ENCODE data around the gene APOBEC3H. TPM values are rescaled to one million over a fixed set of nuclear protein-coding genes. Genes with fewer than 3 reads are reported as not detected.

Gene APOBEC3H
- total and polyA plus RNA-seq, 12 donors: 0.06 to 1.9 (median 0.61) TPM; not detected in 8

DNA sequence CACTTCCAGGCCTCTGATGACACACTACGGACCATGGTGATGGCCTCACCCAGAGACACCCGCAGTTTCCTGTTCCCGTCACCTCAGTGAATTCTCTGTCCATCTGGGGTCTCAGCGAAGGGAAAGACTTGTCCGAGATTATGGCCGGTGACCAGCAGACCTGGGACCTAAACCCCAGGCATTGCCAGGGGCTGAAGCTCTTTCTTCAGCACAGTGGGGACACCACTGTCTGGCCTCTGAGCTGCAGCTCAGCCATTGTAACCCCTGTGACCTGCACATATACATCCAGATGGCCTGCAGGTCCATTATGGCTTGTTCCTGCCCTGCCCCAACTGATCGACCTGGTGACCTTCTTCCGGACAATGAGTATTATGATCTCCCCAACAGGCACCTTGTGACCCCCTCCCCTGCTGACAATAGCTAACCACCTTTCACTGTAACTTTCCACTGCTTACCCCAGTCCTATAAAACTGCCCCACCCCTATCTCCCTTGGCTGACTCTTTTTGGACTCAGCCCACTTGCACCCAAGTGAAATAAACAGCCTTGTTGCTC lies 33.2 kb downstream of the APOBEC3H start:
- no peak overlapping the region for H3K27ac ChIP-seq
- H3K4me3 ChIP-seq: no peak overlapping the region
- no peak for DNase-seq
- ATAC-seq: no peak
- intact Hi-C loops (cut with DNase I): loop anchor here in 2 of 10 donors (10.0 kb wide), 2 partner anchors 255 to 355 kb away; partner anchors contain the start of gene CBX6 (in 1 of the 2)
- H3K27me3 ChIP-seq: no peaks in the 10 kb centered on the region
- WGBS, 2 donors: 93 to 94% methylated on average over 8 of the region's 8 CpGs
- H3K9me3 ChIP-seq: no peaks in the 10 kb centered on the region
- TF ChIP-seq CTCF (IDR thresholded peaks at IDR 0.05): no peak
- H3K36me3 ChIP-seq: peaks cover 0 to 39% (median 3%) of the 10 kb centered on the region in 9 donors
- H3K4me1 ChIP-seq: peaks cover 4 to 28% (median 19%) of the 10 kb centered on the region in 9 donors

DNA sequence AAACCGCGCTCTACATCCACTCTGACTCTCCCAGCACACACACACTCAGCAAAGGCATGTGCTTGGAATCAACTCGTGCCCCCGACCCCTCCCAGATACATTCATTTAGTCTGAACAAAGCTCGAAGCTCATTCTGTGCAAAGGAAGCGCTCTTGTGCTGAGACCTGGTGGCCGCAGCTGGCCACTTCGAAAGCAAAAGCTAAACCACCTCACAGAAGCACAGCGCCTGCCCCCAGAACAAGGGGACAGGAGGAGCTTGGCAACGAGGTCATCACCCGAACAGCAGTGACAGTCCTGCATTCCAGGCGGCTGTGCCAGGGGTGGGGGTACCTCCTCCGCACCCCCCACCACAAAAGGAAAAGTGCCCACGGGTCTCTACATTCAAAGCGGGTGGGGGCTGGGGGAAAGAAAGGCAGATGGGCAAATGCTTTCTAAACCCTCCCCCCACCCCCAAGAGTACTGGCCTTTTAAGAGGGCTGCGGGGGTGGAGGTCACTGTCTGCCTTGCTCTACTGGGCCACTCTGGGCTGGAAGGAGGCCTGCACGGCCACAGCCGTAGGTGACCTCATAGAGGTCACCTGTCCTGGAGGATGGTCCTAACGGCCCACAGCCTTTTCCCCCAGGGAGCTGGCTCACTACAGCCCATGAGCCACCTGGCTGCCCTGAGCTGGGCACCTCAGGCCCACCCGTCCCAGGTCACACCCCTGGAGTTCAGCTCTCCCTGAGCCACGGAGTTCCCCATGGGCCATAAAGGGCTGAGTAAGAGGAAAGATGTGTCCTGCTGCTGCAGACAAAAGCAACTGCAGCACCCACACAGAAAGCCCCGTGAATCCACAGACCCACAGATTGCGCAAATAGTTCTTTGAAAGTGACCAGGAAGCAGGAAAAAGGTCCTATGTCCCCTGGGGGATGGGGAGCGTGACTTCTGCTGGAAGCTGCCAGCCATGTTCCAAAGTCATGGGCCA lies 34.1 kb downstream of the APOBEC3H start:
- Histone ChIP-seq H3K27ac (peak overlapping the region in 6 of 10 donors; percentile 23 to 65 (median 44)), H3K27me3 (no peaks in the 10 kb centered on the region), H3K36me3 (peaks cover 0 to 45% (median 3%) of the 10 kb centered on the region in 9 donors), H3K9me3 (no peaks in the 10 kb centered on the region), H3K4me3 (no peak overlapping the region), H3K4me1 (peaks cover 4 to 33% (median 19%) of the 10 kb centered on the region in 9 donors)
- DNase-seq (no peak), ATAC-seq (peak in 4 of 8 donors; percentile 12 to 30 (median 26))
- TF ChIP-seq CTCF (IDR thresholded peaks at IDR 0.05): no peak
- 45 to 51% methylated on average over 24 of the region's 24 CpGs for WGBS, 2 donors
- intact Hi-C loops (cut with DNase I): loop anchor here in 2 of 10 donors (10.0 kb wide), 2 partner anchors 256 to 356 kb away; partner anchors contain the start of gene CBX6 (in 1 of the 2)

GRCh38 chr22:39132281-39132680 lies 35.2 kb downstream of the APOBEC3H start:
- Histone ChIP-seq H3K36me3 (peaks cover 0 to 55% (median 3%) of the 10 kb centered on the region in 9 donors), H3K9me3 (no peaks in the 10 kb centered on the region), H3K27me3 (no peaks in the 10 kb centered on the region), H3K27ac (no peak overlapping the region), H3K4me1 (peaks cover 4 to 33% (median 19%) of the 10 kb centered on the region in 9 donors), H3K4me3 (no peak overlapping the region)
- ATAC-seq: no peak
- no peak for TF ChIP-seq CTCF (IDR thresholded peaks at IDR 0.05)
- 85 to 91% methylated on average over 6 of the region's 6 CpGs for WGBS, 2 donors
- DNase-seq: no peak
- intact Hi-C loops (cut with DNase I): loop anchor here in 2 of 10 donors (10.0 kb wide), 2 partner anchors 257 to 357 kb away; partner anchors contain the start of gene CBX6 (in 1 of the 2)

- no peak for DNase-seq
- intact Hi-C loops (cut with DNase I): loop anchor here in 2 of 10 donors (10.0 kb wide), 2 partner anchors 258 to 358 kb away; partner anchors contain the start of gene CBX6 (in 1 of the 2)
Measured at GRCh38 chr22:39132871-39133524, 36.0 kb downstream of the APOBEC3H start.

More at GRCh38 chr22:39132871-39133524, 36.0 kb downstream of the APOBEC3H start:
- TF ChIP-seq CTCF (IDR thresholded peaks at IDR 0.05): no peak
- Histone ChIP-seq H3K4me3 (no peak overlapping the region), H3K4me1 (peaks cover 4 to 33% (median 19%) of the 10 kb centered on the region in 9 donors), H3K36me3 (peaks cover 0 to 62% (median 3%) of the 10 kb centered on the region in 9 donors), H3K9me3 (no peaks in the 10 kb centered on the region), H3K27me3 (no peaks in the 10 kb centered on the region), H3K27ac (no peak overlapping the region)
- WGBS, 2 donors: 95 to 96% methylated on average over 22 of the region's 22 CpGs
- no peak for ATAC-seq

Measured in heart right ventricle (tissue), 16 donors.